Hepatocyte (in vitro differentiated cells): ENCODE results near the gene SLC26A3. TPM values are rescaled to one million over a fixed set of nuclear protein-coding genes. Genes with fewer than 3 reads are reported as not detected.

Experiments used
- DNase-seq: peaks from one replicate; pipeline ENCODE4 v3.0.0-alpha.2; 2016; ENCODE audit warnings: low spot score
- H2AFZ ChIP-seq: fragments of 200-600 bp; sonication (generic); 2 replicates; pipeline ENCODE4 v1.6.0; 2016; ENCODE audit warnings: antibody characterized with exemption, mild to moderate bottlenecking
- H3K27ac ChIP-seq: fragments of 200-600 bp; sonication (generic); 2 replicates; pipeline ENCODE4 v1.5.1; 2016; ENCODE audit warnings: mild to moderate bottlenecking
- H3K27me3 ChIP-seq: fragments of 200-600 bp; sonication (generic); 2 replicates; pipeline ENCODE4 v1.6.1; 2016
- H3K36me3 ChIP-seq: fragments of 200-600 bp; sonication (generic); replicated peaks from 2 replicates; pipeline ENCODE4 v1.5.1; 2016; ENCODE audit warnings: low read depth; ENCODE audit not compliant: insufficient read depth
- H3K4me1 ChIP-seq: fragments of 200-600 bp; sonication (generic); 2 replicates; pipeline ENCODE4 v1.5.1; 2016; ENCODE audit warnings: mild to moderate bottlenecking, moderate library complexity; ENCODE audit not compliant: insufficient read depth
- H3K4me2 ChIP-seq: fragments of 200-600 bp; sonication (generic); 2 replicates; pipeline ENCODE4 v1.6.0; 2016
- H3K4me3 ChIP-seq: fragments of 200-600 bp; sonication (generic); 2 replicates; pipeline ENCODE4 v1.5.1; 2016; ENCODE audit warnings: mild to moderate bottlenecking
- H3K79me2 ChIP-seq: fragments of 200-600 bp; sonication (generic); 2 replicates; pipeline ENCODE4 v1.6.0; 2017; ENCODE audit warnings: mild to moderate bottlenecking
- H3K9me2 ChIP-seq: fragments of 200-600 bp; sonication (generic); replicated peaks from 2 replicates; pipeline ENCODE4 v1.6.0; 2017; ENCODE audit warnings: mild to moderate bottlenecking; ENCODE audit not compliant: insufficient read depth
- H3K9me3 ChIP-seq: fragments of 200-600 bp; sonication (generic); 2 replicates; pipeline ENCODE4 v1.5.1; 2016; ENCODE audit warnings: low read depth, mild to moderate bottlenecking
- H4K20me1 ChIP-seq: fragments of 200-600 bp; sonication (generic); 2 replicates; pipeline ENCODE4 v1.6.0; 2016; ENCODE audit warnings: mild to moderate bottlenecking; ENCODE audit not compliant: insufficient read depth, poor library complexity, severe bottlenecking
- CTCF ChIP-seq: fragments of 200-600 bp; sonication (generic); IDR thresholded peaks from 2 replicates; pipeline ENCODE4 v1.5.1; 2016; ENCODE audit warnings: antibody characterized with exemption, mild to moderate bottlenecking; ENCODE audit not compliant: poor library complexity
- EZH2 ChIP-seq: fragments of 200-600 bp; sonication (generic); IDR thresholded peaks from 2 replicates; pipeline ENCODE4 v1.6.1; 2016; ENCODE audit warnings: antibody characterized with exemption, mild to moderate bottlenecking, borderline replicate concordance
- EZH2phosphoT487 ChIP-seq: fragments of 200-600 bp; sonication (generic); IDR thresholded peaks from one replicate; pipeline ENCODE4 v1.6.1; 2018; ENCODE audit warnings: antibody characterized with exemption, mild to moderate bottlenecking, low read depth, moderate library complexity; ENCODE audit not compliant: unreplicated experiment, severe bottlenecking
- WGBS: methylation state at CpG from one replicate; pipeline ENCODE4 v1.1.6; 2016; ENCODE audit warnings: low lambda C conversion rate; ENCODE audit errors: missing lambda C conversion rate; 5-methylcytosine and 5-hydroxymethylcytosine counted together
- polyA plus RNA-seq: library from polyadenylated mRNA; unstranded; fragments of >200 nt; fragmentation: Nextera tagmentation; extraction: Ambion mirVana; gene quantifications from 2 replicates; pipeline ENCODE4 v1.2.1, GENCODE V29; 2016
- total RNA-seq: library from RNA; depleted of rRNA; stranded (reverse); fragments of >200 nt; gene quantifications from 2 replicates; pipeline ENCODE4 v1.2.3, GENCODE V29; 2014

SLC26A3 gene
- total and polyA plus RNA-seq, 2 experiments from 2014 or later, result 8.1 to 18.1 TPM

- Histone ChIP-seq H3K9me2 (no peaks in the 10 kb centered on the region), H3K79me2 (peaks cover 61% of the 10 kb centered on the region), H4K20me1 (peaks cover 26% of the 10 kb centered on the region), H2AFZ (no peak overlapping the region), H3K27me3 (no peaks in the 10 kb centered on the region), H3K4me3 (no peak overlapping the region), H3K4me1 (peaks cover 19% of the 10 kb centered on the region), H3K4me2 (peak overlapping the region; percentile 84), H3K9me3 (no peaks in the 10 kb centered on the region), H3K36me3 (no peaks in the 10 kb centered on the region), H3K27ac (no peak overlapping the region)
- TF ChIP-seq EZH2, result no peak
- no peak for TF ChIP-seq EZH2phosphoT487
- no peak for TF ChIP-seq CTCF
- 81% methylated on average over 3 of the region's 3 CpGs for WGBS
- no peak for DNase-seq
Measured at GRCh38 chr7:107746006-107746405, 57.0 kb downstream of the SLC26A3 start.

DNA sequence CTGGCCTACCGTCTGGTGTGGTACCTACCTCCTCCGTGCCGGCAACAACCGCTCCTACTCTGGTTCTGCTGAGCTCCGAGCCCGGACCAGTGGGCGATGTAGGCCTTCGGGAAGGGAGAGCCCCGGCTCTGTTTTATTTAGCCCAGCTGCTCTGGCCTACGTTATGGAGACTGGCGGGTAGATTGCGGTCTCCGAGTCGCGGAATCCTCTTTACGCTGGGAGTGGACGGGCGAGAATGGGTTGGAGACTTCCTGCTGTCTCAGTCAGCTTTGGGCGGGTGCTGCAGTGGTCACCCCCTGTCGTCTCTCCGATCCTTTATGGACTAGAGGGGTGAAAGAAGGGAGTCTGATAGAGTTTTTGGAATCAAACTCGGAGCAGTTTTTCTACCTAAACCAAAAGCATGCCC, 58.7 kb downstream of the SLC26A3 start:
- no peaks in the 10 kb centered on the region for H3K9me3 ChIP-seq

GRCh38 chr7:107743567-107744344, 59.3 kb downstream of the SLC26A3 start, which contains the start of gene CBLL1:
CBLL1 (plus strand) TSS chr7:107744142; CDS start chr7:107744164, 22 bp downstream.
- under 1% methylated on average over 56 of the region's 56 CpGs for whole genome bisulfite sequencing
- TF ChIP-seq EZH2phosphoT487 (no peak), CTCF (peak; percentile 86)

More for the DNA sequence above, 58.7 kb downstream of the SLC26A3 start:
- under 1% methylated on average over 22 of the region's 22 CpGs for WGBS
- Histone ChIP-seq H4K20me1 (peaks cover 26% of the 10 kb centered on the region), H3K4me3 (peak overlapping the region; percentile 79), H3K27me3 (no peaks in the 10 kb centered on the region), H3K36me3 (no peaks in the 10 kb centered on the region), H3K4me1 (peaks cover 19% of the 10 kb centered on the region), H3K4me2 (peak overlapping the region; percentile 84), H2AFZ (peak overlapping the region; percentile 80), H3K9me2 (no peaks in the 10 kb centered on the region), H3K27ac (peak overlapping the region; percentile 99), H3K79me2 (peaks cover 53% of the 10 kb centered on the region)
- TF ChIP-seq EZH2phosphoT487, result no peak
- no peak for TF ChIP-seq CTCF
- no peak for TF ChIP-seq EZH2
- DNase-seq, result no peak

More at GRCh38 chr7:107743567-107744344, 59.3 kb downstream of the SLC26A3 start, which contains the start of gene CBLL1:
- peak within 1 kb of the TSS; percentile 84 for H3K4me2 ChIP-seq
- H3K27me3 ChIP-seq, result no peaks in the 10 kb centered on the region
- peaks cover 26% of the 10 kb centered on the region for H4K20me1 ChIP-seq
- H3K4me1 ChIP-seq, result peaks cover 19% of the 10 kb centered on the region
- H3K36me3 ChIP-seq, result no peaks in the 10 kb centered on the region
- no peaks in the 10 kb centered on the region for H3K9me3 ChIP-seq
- H2AFZ ChIP-seq, result peak within 1 kb of the TSS; percentile 97
- H3K9me2 ChIP-seq, result no peaks in the 10 kb centered on the region
- peaks cover 48% of the 10 kb centered on the region for H3K79me2 ChIP-seq
- H3K4me3 ChIP-seq, result peak within 1 kb of the TSS; percentile 79
- peak within 1 kb of the TSS; percentile 99 for H3K27ac ChIP-seq
- DNase-seq, result peak; percentile 98
